ENCODE measurements around the gene IL21R.

Gene IL21R

GRCh38 chr16:27486344-27486743 is 84.4 kb downstream of the IL21R start:
- DNase-seq (ENCODE audit: insufficient read length, low spot score): no peak
- TF ChIP-seq POLR2A (IDR thresholded peaks at IDR 0.05; ENCODE audit: low read depth, low read length): no peak
- FAIRE-seq: no peak

GRCh38 chr16:27486760-27487159 is 84.8 kb downstream of the IL21R start:
- DNase-seq (ENCODE audit: insufficient read length, low spot score) (no peak), FAIRE-seq (no peak)
- no peak for TF ChIP-seq POLR2A (IDR thresholded peaks at IDR 0.05; ENCODE audit: low read depth, low read length)

GRCh38 chr16:27489421-27489820 is 87.4 kb downstream of the IL21R start:
- FAIRE-seq (no peak), DNase-seq (ENCODE audit: insufficient read length, low spot score) (no peak)
- no peak for TF ChIP-seq POLR2A (IDR thresholded peaks at IDR 0.05; ENCODE audit: low read depth, low read length)

- DNase-seq (ENCODE audit: insufficient read length, low spot score): no peak
- TF ChIP-seq POLR2A (IDR thresholded peaks at IDR 0.05; ENCODE audit: low read depth, low read length): no peak
- no peak for FAIRE-seq
These were observed 87.9 kb downstream of the IL21R start for GRCh38 chr16:27489906-27490305.

- no peak for DNase-seq (ENCODE audit: insufficient read length, low spot score)
- no peak for TF ChIP-seq POLR2A (IDR thresholded peaks at IDR 0.05; ENCODE audit: low read depth, low read length)
- no peak for FAIRE-seq
These were observed 90.1 kb downstream of the IL21R start for GRCh38 chr16:27491894-27492587.

- no peak for TF ChIP-seq POLR2A (IDR thresholded peaks at IDR 0.05; ENCODE audit: low read depth, low read length)
- FAIRE-seq: no peak
- DNase-seq (ENCODE audit: insufficient read length, low spot score): no peak
These were observed 90.6 kb downstream of the IL21R start for GRCh38 chr16:27492588-27492979.

GRCh38 chr16:27495191-27495590 is 93.2 kb downstream of the IL21R start:
- no peak for TF ChIP-seq POLR2A (IDR thresholded peaks at IDR 0.05; ENCODE audit: low read depth, low read length)
- FAIRE-seq: no peak
- DNase-seq (ENCODE audit: insufficient read length, low spot score): no peak

GRCh38 chr16:27498031-27498825 is 96.3 kb downstream of the IL21R start:
- no peak for TF ChIP-seq POLR2A (IDR thresholded peaks at IDR 0.05; ENCODE audit: low read depth, low read length)
- DNase-seq (ENCODE audit: insufficient read length, low spot score): no peak
- no peak for FAIRE-seq

GRCh38 chr16:27498916-27499658 is 97.1 kb downstream of the IL21R start:
- FAIRE-seq (no peak), DNase-seq (ENCODE audit: insufficient read length, low spot score) (no peak)
- TF ChIP-seq POLR2A (IDR thresholded peaks at IDR 0.05; ENCODE audit: low read depth, low read length): no peak

- TF ChIP-seq POLR2A (IDR thresholded peaks at IDR 0.05; ENCODE audit: low read depth, low read length): no peak
- DNase-seq (ENCODE audit: insufficient read length, low spot score) (no peak), FAIRE-seq (no peak)
These were observed 97.7 kb downstream of the IL21R start for GRCh38 chr16:27499659-27500055.

- no peak for TF ChIP-seq POLR2A (IDR thresholded peaks at IDR 0.05; ENCODE audit: low read depth, low read length)
- DNase-seq (ENCODE audit: insufficient read length, low spot score): no peak
- FAIRE-seq: no peak
These were observed 98.8 kb downstream of the IL21R start for GRCh38 chr16:27500801-27501200.
